Ishikawa (cell line): ENCODE measurements around the gene RBM44.

ENCODE experiments used
- CEBPB ChIP-seq: IDR thresholded peaks from 2 replicates; pipeline ENCODE4 v1.6.1; 2012
- EP300 ChIP-seq: IDR thresholded peaks from 2 replicates; pipeline ENCODE4 v1.6.1; 2012; ENCODE audit warnings: borderline replicate concordance
- NFIC ChIP-seq: IDR thresholded peaks from 2 replicates; pipeline ENCODE4 v1.6.1; 2012
- RAD21 ChIP-seq: IDR thresholded peaks from 2 replicates; pipeline ENCODE4 v1.6.1; 2012; ENCODE audit warnings: low read depth
- REST ChIP-seq: IDR thresholded peaks from 2 replicates; pipeline ENCODE4 v1.6.1; 2012; ENCODE audit warnings: low read depth, mild to moderate bottlenecking
- TAF1 ChIP-seq: IDR thresholded peaks from 2 replicates; pipeline ENCODE4 v1.6.1; 2012; ENCODE audit warnings: low read depth, mild to moderate bottlenecking
- TF ChIP-seq, protein P1 (sequence below): IDR thresholded peaks from 2 replicates; pipeline ENCODE4 v1.6.1; 2012
- TF ChIP-seq, protein P2 (sequence below): IDR thresholded peaks from 2 replicates; pipeline ENCODE4 v1.6.1; 2012

DNA sequence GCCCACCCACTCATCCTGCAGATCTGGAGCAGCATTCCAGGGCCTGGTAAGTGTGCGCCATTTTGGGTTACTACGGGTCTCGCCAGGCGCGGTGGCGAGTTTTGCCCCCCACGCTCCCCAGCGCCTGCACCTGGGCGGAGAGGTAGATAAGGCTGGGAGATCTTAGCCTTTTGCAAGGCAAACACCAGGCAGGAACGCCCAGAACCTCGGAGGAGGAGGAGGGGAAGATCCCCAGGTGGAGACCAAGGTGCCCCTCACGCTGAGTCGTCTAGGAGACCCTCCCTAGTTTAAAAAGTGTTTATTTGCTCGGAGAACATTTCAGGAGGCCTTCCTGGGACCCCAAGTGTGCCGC, 60.5 kb downstream of the RBM44 start:
- TF ChIP-seq REST (no peak), EP300 (no peak), RAD21 (no peak), TAF1 (no peak), CEBPB (no peak), NFIC (no peak)
- TF ChIP-seq, protein P1, sequence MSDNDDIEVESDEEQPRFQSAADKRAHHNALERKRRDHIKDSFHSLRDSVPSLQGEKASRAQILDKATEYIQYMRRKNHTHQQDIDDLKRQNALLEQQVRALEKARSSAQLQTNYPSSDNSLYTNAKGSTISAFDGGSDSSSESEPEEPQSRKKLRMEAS = no peak
- TF ChIP-seq, protein P2, sequence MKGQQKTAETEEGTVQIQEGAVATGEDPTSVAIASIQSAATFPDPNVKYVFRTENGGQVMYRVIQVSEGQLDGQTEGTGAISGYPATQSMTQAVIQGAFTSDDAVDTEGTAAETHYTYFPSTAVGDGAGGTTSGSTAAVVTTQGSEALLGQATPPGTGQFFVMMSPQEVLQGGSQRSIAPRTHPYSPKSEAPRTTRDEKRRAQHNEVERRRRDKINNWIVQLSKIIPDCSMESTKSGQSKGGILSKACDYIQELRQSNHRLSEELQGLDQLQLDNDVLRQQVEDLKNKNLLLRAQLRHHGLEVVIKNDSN = no peak
